ENCODE results near the gene CTNNAL1.
"Not testable (repeated sequence)": the region's sequence is repeated elsewhere in the genome, so short reads cannot be mapped to it uniquely, and the experiment has no call there.

CTNNAL1 gene, protein sequence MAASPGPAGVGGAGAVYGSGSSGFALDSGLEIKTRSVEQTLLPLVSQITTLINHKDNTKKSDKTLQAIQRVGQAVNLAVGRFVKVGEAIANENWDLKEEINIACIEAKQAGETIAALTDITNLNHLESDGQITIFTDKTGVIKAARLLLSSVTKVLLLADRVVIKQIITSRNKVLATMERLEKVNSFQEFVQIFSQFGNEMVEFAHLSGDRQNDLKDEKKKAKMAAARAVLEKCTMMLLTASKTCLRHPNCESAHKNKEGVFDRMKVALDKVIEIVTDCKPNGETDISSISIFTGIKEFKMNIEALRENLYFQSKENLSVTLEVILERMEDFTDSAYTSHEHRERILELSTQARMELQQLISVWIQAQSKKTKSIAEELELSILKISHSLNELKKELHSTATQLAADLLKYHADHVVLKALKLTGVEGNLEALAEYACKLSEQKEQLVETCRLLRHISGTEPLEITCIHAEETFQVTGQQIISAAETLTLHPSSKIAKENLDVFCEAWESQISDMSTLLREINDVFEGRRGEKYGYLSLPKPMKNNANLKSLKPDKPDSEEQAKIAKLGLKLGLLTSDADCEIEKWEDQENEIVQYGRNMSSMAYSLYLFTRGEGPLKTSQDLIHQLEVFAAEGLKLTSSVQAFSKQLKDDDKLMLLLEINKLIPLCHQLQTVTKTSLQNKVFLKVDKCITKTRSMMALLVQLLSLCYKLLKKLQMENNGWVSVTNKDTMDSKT

GRCh38 chr9:109012876-109013678 is at the start of gene CTNNAL1:
Gene CTNNAL1, minus strand, starts transcription at chr9:109013499. Its CDS starts 57 bp downstream, at chr9:109013442.
- peak; percentile 76 for DNase-seq

GRCh38 chr9:109062543-109062942 is 49.2 kb upstream of the CTNNAL1 start:
- DNase-seq: no peak

DNA sequence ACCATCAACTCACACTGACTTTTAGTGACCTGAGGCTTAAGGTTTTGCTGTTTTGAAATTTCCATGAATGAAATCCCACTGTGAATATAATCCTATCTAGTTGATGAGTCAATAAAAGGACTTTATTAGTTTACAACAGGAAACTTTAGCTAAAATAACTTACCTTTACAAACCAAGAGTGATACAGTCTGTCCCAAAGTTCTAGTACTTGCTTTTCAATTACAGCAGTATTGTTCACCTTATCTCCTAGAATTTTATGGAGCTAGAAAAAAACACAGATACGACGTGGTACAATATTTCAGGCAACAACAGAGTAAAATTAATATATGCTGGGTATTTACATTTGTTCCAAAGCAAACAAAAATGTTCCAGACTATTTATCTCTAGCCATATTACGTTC is 46.9 kb upstream of the CTNNAL1 start:
- no peak for DNase-seq

- DNase-seq: not testable (repeated sequence)
These were observed 39.8 kb upstream of the CTNNAL1 start for GRCh38 chr9:109053121-109053520.

DNA sequence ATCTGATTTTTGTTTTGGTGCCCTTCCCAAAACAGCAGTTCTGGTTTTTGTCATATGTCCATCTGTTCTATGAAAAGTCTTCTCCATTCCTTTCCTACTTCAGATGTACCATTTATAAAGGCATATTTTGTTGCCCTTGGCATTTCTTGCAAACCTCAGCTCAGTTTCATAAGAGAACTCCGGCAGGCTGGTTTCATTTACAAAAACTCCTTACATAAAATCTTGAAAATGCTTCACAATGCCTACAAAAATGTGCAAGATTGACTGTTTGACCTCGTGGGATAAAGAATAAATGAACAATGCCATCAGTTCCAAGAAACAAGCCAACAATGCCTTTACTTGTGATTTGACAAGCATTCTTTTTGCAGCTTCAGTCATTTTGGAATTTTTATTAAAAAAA is 39.1 kb upstream of the CTNNAL1 start:
- DNase-seq: no peak

DNA sequence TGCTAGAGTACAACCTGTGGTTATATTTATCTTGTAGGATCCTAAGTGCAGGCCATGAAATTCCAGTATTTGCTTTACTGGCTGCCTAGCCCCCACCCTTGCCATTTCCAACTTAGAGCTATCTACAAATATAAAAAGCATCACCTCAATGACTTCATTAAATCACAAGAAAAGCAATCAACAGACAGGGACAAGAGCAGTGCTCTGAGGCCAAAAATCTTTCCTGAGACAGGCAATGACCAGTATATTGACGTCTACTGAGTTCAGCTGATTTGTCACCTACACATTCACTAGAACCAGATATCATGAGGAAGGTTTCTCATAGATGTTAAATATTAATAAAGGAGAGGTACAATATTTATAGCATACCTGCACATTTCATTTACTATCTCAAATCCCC is 38.4 kb upstream of the CTNNAL1 start:
- no peak for DNase-seq

DNA sequence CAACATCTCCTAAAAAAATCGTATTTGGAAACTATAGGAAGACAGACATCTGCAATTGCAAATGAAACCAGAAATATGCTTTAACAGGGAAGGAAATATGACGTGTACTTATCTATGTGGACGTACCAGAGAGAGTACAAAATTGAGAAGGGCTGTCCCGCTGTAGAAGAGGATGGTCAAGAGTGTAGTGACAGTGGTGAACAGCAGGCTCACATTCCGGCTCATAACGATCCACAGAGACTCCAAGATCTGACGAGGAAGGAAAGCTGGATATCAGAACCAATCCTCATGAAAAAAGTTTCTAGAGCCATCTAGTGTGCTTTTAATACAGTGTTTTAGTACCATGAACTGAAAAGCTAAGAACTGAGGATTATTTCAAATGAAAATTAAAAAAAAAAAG is 37.1 kb upstream of the CTNNAL1 start:
- no peak for DNase-seq

DNA sequence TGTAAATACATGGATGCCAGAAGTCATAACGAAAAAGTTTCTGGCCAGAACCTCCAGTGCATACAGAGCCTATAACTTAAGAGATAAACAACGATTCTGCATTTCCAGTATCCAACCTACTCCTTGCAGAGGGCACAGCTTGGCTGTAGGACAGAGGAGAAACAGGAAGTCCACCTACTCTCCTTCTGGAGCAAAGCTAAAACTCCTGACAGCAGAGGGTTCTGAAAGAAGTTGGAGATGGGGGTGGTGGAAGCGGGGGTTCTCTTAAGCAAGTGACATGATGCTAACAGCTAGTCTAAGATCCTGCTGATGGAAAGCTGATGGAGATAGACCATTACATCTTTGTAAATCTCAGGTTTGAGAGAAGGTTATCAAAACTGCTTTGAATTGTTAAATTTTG is 35.5 kb upstream of the CTNNAL1 start:
- no peak for DNase-seq

GRCh38 chr9:109047259-109047658 is 34.0 kb upstream of the CTNNAL1 start:
- DNase-seq: no peak

DNA sequence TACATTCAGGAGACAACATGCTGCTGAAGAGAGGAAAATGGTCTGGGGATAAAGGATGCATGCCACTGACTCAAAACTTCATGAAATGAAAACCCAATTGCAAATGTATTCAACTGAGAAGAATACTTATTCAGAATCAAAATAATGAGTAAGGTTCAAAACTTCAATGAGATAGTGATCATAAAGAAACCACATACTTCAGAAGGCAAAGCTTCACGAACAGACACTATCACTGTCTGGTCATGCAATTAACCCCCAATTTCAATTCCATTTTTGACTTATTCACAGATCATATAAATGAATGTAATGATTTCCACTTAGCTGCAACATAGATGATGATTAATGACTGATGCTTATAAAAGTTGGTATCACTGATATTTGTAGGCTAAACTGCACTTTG is 33.0 kb upstream of the CTNNAL1 start:
- DNase-seq: no peak

GRCh38 chr9:109043578-109043977 is 30.3 kb upstream of the CTNNAL1 start:
- DNase-seq: no peak

GRCh38 chr9:109040571-109040970 is 27.3 kb upstream of the CTNNAL1 start:
- no peak for DNase-seq

GRCh38 chr9:109039539-109039938 is 26.2 kb upstream of the CTNNAL1 start:
- DNase-seq: no peak

- DNase-seq: no peak
These were observed 24.8 kb upstream of the CTNNAL1 start for GRCh38 chr9:109037946-109038715.

DNA sequence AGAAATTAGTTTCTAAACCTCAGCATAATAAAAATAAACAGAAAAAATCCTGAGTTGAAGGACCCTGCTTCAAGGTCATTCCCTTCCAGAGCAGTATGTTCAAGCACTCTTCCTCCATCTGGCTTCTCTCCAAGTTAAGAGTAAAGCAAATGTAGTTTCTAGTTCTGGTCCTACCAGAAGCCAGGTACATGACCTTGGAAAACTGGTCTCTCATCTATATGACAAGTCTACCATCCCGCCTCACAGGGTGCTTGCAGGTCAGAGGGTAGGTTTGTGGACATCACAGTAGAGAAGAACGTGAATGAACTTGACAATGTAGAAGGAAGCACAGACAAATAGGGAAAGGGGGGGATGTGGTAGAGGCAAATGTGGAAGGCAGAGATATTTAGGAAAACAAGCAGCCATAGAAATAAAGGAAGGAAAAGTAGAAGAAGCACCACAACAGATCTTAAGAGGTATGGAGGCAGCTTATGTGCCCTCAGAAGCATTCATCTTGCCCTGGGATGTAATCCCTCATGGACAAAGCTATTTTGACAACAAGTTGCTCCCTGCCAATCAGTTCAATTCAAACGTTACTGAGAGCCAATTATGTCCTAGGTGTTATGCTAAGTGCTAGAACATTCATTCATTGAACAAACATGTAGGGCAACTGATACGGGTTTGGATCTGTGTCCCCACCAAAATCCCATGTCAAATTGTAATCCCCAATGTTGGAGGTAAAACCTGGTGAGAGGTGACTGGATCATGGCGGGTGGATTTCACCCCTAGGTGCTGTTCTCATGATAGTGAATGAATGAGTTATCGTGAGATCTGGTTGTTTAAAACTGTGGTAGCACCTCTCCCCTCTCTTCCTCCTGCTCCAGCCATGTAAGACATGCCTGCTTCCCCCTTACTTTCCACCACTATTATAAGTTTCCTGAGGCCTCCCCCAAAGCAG is 23.7 kb upstream of the CTNNAL1 start:
- no peak for DNase-seq

DNA sequence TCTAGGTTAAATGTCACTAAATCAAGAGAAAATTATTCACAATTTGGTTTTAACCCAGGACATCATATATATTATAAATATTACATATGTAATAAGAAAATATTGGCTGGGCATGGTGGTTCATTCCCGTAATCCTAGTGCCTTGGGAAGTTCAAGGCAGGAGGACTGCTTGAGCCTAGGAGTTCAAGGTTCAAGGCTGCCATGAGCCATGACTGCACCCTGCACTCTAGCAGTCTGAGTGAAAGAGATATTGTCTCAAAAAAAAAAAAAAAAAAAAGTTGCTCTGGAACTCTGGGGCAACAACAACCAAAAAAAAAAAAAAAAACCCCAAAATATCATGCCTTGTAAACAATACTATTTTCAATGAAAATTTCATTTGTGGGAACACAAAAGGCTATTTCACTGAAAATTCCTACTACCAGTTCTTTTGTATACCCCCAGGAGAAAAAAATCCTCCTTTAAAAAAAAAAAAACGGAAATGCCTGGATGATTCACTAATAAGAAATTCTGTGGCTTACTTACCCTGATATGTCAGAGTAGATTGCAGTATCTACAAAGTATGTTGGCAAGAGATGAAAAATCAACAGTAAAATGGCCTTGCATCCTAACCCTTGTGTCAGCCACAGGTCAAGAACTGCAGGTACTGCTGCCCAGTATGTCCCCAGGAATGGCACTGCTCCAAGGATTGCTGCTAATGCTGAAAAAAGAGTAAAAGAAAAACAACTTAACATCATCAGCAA is 22.6 kb upstream of the CTNNAL1 start:
- no peak for DNase-seq

DNA sequence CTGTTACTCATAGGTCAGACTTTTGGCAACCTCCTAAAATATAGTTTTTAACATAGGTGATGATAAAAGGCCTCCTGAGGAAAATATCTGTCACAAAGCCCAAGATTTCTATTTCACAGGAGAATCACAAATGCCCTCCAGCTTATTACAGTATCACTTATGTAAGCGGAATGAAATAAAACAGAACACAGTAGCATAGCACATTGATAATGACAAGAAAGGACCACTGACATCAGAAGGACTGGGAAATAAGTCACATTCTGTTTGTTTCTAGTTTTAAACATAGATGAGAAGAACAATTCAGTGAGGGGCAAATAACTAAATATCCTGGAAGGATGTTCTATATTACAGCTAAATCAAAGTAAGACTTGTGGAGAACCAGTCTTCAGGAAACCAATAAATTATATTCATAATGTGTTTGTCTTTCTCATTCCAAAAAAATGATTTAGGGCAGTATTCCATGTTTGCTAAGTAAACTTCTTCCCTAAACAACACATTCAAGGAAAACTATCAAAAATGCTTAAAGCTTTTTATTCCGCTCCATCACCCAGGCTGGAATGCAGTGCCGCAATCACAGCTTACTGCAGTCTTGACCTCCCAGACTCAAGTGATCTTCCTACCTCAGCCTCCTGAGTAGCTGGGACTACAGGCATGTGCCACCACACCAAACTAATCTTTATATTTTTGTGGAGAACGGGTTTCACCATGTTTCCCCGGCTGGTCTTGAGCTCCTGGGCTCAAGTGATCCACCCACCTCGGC is 20.8 kb upstream of the CTNNAL1 start:
- no peak for DNase-seq

GRCh38 chr9:109031241-109031640 is 17.9 kb upstream of the CTNNAL1 start:
- DNase-seq: no peak

DNA sequence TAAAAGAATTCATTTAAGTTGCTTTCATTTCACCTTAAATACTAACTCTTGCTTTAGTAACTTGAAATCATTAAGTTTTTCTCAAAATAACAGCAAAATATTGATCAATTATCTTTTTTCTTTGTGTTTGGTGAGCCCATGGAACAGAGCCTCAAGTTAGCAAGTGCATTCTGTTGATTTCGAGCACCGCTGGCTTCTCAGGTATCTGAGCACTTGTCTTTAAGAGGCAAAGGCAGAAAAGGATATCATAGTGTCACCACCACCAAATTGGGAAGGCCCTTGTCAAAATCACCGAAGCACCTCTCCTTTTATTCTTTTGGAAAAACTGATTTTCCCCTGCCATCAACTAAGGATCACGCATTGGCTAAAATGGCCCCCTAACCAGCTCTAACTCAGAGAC is 17.1 kb upstream of the CTNNAL1 start:
- no peak for DNase-seq

DNA sequence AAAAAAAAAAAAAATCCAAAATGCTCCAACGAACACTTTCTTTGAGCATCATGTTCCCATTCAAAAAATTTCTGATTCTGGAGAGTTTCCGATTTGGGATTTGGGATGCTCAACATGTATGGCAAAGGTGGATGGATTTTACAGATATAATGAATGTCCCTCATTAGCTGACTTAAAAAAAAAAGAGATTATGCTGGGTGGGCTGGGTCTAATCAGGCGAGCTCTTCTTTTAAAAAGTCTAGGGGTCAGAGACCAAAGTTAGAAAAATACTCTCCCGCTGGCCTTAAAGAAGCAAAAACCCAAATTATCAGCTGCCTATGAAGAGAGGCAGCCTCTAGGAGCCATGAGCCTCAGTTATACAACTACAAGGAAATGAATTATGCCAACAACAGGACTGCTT is 15.2 kb upstream of the CTNNAL1 start:
- DNase-seq: no peak
